ENCODE measurements around the gene ZBTB7B.
A peak's percentile ranks its signal among the peaks of the same experiment; 100 is the strongest.

ZBTB7B gene

DNA sequence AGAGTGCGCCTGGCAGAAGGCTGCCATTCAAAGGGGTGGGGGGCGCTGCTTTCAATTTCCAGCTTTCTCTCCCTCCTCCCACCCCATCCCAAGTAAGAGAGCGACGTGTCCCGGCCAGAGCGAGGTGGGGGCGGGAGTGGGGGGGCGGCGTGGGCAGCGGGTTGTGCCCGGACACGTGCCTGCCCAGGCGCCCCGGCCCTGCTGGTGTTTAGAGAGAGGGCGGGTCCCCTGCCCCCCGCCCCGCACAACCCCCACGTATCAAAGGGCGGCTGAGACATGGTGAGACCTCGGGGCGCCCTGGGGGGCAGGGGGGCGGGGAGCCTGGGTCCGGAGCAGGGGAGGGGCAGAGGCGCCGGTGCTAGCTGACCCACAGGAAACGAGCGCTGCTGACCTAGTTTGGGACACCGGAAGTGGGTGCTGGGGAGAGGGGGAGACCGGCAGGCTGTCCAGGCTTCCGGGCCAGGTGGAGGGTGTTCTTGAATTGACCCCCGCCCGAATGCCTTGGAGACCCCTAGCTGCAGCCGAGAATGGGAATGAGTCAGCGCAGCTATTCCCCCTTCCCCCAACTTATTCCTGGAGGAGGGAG is 1.3 kb downstream of the ZBTB7B start:
- DNase-seq (ENCODE audit: low spot score), result peak; percentile 66

DNA sequence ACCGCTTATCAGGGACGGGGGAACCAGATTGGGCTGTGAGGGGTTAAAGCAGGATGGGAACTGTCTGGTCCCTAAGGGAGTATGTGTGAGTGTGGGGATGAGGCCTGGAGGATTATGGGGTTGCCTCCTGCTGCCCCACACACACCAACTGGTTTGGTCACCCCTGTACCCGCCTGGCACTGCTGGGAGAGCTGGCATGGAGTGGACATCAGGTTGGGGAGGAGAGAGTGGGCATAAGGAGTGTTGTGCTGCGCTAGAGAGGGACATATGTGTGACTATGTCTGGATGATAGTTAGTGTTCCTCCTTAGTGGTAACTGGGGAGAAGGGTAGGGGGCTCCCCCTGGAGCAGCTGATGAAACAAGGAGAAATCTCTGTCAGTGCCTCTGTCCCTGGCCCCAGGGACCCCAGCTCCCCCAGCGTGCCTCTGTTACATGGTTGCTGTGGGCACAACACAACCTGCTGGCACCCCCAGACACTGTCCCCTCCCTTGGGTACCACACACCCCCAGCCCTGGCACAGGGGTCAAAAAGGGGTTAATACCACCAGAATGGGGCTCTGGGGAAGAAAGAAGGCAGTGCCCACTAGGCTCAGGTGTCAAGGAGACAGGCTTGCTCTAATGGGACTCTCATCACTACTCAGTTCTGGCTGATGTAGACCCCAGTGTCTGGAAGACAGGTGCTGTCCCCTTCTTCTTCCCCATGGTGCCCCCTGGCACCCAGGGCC is 1.9 kb downstream of the ZBTB7B start:
- DNase-seq (ENCODE audit: low spot score), result no peak

DNA sequence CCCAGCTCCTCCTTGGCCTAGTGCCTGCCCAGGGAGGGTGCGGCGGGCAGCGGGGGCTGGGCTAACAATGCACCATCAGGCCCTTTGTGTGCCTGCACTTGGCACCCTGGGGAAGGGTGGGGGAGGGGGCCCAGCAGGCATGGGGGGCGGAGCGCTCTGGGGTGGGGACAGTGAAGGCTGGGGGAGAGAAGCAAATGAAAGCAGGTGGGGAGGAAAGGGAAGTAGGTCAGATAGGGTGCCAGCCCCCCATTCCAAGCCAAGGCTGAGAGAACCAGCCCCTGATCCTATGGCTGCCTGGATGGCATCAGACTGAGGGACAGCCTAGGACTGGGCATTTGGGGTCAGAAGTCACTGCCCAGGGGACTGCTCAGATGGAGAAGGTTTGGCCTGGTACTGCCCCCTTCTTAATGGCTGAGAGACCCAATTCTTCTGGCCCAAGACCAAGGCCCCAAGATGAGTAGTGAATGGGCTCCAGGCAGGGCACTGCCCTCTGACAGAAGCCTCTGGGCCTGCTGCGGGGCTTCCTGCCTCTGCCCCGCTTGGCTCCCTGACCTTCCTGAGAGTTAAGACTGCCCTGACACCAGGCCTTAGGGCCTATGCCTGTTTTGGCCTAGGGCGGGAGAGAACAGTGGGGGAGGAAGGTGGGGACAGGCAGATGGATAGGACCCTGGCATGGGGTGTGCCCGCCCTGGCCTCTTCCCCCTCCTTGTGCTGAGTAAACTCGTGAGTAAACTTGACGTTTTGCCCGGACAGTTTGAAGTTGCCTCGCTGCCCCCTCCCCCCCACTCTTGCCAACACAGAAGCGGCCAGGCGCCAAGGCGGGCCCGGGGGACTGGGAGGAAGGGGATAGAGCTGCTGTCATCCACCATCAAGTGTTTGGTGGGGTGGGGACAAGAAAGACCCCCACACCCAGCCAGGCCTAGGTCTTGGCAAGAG is 2.7 kb downstream of the ZBTB7B start:
- peak; percentile 84 for DNase-seq (ENCODE audit: low spot score)

DNA sequence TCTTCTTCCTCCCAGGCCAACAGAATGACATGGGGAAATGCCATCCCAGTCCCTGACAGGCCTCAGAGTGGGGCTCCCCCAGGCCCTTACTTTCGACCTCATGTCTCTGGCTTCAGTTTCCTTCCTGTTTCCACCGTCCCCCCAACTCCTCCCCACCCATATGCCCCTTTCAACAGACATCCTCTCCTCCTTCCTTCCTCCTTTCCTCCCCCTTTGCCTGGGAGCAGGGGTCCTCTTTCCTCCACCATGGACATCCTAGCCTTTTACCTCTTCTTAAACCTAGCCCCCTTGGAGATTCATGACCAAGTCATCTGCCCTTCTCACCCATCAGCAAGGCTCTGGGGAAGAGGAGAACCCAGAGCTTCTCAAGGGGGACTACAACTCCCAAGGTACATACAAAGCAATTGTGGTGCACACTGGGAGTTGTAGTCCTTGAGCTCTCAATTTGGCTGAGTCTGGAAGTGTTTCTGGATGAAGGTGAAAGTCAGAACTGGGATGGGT is 4.0 kb downstream of the ZBTB7B start:
- peak; percentile 66 for DNase-seq (ENCODE audit: low spot score)

DNA sequence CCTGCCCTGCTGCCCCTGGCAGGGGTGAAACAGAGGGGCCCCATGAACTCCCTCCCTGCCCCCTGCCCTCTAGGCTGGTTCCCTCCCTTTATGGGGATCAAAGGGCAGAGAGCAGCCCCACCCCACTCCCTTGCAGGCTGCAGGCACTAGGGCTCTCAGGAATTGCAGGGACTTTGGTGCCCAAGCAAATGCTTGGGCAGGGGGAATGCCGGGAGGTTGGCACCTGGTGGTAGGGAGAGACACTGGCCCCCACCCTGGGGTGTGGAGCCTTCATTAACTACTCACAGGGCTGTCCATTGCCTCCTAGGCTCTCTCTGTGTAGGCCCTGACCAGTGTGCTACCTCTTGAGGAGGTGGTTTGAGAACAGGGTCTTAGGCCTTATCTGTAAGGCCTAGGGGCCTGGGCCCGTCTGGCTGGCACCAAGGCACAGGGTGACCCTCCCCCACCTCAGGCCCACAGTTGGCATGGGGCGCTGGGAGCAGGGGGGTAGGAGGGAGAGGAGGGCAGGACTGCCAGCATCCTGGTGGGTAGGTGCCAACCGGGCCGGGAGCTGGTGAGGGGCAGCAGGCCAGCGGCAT is 4.7 kb downstream of the ZBTB7B start:
- DNase-seq (ENCODE audit: low spot score), result no peak

DNA sequence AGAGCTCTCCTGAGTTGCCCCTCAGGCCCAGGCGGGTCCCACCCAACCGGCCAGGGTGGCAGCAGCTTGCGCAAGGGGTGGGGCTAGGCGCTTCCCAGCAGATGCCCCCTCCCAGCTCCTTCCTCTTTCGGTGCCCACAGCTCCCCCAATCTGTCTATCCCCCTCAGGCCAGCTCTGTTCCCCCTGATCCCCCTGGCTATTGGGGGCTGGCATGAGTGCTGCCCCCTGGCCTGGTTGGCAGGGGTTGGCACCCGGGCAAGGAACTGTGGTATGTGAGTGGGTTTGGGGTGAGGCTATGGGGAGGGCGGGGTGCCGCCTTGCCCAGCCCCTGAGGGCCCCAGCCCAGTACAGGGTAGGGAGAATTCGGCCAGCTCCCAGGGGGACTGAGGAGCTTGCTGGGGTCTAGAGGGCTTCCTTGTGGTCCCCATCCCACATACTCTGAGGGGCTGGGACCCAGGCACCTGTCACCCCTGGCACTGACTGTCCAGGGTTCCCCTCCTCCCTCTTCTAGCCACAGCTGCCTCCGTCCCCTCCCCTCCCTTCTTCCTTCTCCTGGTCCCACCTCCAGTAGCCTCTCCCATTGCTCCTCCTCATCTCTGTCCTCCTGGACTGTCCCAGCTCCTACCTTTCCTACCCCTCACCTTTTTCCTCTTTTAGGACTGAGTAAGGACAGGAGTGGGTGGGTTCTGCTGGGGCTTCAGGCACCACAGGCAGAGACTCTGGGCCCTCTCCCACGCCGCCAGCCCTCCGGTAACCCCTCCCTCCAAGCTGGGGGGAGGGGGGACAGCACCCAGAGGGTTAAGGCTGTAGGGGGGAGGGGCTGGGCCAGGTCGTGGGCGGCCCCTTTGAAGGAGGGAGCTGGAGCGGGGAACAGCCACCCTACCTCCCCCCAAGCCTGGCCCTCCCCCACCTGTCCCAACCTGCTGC is 5.7 kb downstream of the ZBTB7B start:
- no peak for DNase-seq (ENCODE audit: low spot score)

DNA sequence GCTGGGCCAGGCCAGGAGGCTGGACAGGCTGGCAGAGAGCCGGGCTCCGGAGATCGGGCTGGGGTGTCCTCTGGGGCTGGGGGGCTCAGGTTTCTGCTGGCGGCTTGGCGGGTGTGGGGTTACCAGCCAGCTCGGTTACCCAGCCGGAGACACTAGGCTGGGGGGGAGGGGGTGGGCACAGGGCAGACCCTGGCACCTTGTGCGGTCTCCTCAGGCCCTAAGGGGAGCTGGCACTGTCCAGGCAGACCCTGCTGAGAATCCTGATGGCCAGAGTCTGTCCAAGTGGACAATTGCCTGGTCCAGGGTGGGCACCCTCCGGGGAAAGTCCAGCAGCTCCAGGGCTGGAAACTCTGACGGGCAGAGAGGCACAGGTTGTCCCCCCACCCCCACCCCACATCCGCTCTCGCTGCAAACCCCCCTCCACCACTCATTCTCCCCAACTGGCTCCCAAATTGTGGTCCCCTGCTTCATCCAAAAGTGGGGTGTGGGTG is 6.7 kb downstream of the ZBTB7B start:
- no peak for DNase-seq (ENCODE audit: low spot score)

DNA sequence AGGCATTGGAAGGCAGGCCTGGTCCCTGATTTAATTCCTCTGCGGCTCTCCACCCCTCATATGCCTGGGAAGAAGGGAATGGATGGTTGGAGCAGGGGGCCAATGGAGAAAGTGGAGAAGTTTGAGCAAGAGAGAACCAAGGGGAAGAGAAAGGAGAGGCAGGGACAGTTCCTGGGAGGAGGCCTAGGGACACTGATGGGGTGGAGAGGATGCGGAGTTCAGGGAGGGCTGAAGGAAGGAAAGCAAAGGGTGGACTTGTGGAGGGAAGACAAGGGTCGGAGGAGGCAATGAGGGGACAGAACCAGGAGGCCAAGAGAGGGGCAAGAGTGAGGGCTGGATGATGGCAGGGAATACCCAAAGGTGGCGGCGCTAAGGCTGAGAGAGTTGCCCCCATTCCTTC is 7.1 kb downstream of the ZBTB7B start:
- DNase-seq (ENCODE audit: low spot score), result no peak

DNA sequence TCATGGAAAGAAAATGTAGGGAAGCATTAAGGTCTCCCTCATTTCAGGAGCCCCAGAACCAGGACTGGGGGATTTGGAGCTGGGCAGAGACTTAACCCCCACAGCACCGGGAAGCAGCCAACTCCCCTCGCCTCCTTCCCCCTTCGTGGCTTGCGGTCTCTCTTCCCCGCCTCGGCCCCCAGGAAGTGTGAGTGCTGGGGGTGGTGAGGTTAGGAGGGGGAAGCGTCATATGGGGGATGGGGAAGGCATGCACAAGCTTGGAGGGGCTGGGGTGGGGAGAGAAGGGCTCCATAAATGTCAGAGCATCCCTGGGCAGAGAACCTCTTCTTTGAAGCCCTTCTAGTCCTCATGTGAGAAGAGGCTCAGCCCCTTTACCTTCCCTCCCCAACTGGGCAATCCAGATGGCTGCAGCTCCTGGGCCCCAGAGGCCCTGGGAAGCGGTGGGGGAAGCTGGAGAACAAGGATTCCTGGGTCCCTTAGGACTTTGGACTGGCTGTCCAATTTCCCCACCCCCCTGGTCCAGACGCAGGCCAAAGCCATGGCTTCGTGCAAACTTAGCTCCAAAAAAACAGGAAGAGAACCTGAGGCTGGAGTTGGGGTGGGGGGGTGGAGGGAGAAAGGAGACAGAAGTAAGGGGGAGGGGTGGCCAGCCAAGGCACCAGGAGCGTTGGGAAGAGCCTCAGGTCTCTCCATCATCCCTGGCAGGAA is 7.8 kb downstream of the ZBTB7B start:
- DNase-seq (ENCODE audit: low spot score), result no peak

DNA sequence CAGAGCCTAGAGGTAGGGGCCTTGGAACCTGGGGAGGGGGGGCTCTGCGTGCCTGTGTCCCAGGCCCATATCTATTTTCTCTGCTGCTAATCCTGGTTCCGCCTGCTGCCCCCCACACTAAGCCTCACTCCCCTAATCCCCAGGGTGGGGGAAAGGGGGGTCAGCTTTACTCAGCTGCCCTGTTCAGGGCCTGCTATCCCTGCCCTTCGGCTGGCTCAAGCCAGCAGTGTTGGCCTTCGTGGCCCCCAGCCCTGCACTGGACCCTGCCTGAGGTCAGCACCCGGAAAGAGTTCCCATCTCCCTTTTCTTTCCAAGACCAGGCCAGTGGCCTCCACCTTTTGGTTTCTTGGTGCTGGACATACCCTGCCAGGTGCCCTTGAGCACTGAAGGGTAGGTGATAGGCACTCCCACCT is 8.4 kb downstream of the ZBTB7B start:
- no peak for DNase-seq (ENCODE audit: low spot score)

DNA sequence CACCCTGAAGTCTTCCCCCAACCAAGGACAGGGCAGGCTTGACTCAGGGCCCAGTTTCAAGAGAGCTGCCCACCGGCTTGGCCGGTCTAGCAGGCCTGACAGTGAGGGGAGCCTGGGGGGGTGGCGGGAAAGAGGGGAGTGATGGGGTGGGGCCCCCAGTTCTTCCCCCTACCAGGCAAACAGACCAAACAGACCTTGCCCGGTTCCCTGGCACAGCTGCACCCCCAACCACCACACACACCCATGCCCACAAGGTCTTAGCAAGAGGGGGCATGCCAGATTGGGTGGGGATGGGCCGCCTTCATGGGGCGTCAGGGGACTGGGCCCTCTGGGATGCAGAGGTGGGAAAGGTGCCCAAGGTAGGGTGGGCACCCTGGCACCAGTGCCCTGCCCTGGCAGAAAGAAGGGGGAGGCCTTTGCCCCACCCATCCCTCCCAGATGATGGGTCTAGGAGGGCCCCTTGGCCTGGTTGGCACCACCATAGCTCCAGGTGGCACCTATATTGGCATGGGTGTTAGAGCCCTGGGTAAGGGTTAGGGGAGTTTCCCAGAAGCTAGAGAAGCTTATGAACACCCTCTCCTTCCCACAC is 8.9 kb downstream of the ZBTB7B start:
- DNase-seq (ENCODE audit: low spot score), result no peak

DNA sequence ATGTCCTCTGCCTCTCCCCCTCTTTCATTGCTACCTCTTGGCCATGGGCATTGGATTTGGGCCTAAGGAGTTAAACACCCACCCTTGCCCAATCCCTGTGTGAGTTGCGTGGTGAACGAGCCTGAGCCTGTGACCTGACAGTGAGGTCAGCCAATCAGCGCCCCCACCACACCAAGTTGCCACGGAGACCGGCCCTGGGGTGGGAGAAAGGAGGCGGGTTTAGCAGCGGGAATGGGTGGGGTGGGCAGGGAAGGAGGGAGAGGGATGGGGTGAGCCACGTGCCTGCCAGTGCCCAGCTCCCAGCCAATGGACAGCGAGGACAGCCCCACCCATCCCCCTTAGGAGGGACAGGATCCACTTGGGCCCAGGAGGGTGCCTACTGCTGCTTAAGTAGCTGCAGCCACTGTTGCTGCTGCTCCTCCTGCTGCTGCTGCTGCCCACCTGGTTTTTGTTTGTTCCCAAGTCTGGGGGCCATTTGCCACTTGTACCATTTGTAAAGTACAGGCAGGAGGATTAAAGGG is 9.5 kb downstream of the ZBTB7B start:
- peak; percentile 86 for DNase-seq (ENCODE audit: low spot score)

DNA sequence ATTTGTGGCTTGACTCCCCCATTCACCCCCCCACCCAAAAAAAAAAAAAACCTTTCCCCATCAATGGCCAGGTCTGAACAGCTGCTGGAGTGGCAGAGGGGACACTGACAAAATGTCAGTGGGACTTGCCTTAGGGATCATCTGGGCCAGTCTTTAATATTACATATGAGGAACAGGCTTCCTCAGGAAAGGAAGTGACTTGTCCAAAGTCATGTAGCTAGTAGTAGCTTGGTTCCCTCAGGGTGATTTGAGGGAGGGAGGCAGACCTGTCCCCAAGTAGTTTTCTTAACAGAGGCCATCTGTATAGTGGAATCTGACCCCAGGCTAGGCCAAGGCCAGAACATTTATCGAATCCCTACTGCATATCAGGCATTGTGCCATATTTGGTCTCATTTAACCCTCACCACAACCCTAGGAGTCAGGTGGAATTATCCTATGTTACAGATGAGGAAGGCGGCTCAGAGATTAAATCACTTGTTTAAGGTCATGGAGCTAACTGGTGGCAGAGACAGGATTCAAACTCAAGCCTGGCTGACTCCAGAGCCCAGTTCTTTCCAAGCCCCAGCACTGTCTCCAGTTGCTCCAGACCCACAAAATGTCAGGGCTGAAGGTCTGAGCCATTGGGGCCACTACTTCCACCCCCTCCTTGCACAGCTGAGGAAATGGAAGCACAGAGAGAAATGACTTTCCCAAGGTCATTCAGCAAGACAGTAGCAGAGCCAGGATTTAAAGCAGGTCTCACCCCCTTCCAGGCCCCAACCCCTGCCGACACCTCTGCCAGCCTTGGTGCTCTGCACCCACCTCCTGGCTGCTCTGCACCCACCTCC is 10.4 kb downstream of the ZBTB7B start:
- DNase-seq (ENCODE audit: low spot score), result no peak

DNA sequence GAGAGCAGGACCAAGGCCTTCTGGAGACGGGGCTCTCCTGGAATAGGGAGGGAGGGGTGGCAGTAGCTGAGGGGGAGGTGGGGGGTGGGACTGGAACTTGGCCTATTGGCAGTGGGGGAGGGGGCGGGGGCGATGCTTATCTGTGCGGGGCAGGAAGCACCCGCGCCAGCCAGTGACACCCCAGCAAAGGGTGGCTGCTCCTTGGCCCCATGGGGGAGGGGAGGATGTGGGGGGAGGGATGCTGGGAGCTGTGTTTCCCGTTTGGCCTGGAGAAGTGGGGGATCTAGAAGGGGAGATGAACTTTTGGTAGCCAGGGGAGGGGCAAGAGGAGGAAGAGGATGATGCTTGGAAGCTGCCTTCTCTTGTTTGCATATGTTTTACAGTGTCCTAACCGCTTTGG is 11.0 kb downstream of the ZBTB7B start:
- DNase-seq (ENCODE audit: low spot score), result no peak

DNA sequence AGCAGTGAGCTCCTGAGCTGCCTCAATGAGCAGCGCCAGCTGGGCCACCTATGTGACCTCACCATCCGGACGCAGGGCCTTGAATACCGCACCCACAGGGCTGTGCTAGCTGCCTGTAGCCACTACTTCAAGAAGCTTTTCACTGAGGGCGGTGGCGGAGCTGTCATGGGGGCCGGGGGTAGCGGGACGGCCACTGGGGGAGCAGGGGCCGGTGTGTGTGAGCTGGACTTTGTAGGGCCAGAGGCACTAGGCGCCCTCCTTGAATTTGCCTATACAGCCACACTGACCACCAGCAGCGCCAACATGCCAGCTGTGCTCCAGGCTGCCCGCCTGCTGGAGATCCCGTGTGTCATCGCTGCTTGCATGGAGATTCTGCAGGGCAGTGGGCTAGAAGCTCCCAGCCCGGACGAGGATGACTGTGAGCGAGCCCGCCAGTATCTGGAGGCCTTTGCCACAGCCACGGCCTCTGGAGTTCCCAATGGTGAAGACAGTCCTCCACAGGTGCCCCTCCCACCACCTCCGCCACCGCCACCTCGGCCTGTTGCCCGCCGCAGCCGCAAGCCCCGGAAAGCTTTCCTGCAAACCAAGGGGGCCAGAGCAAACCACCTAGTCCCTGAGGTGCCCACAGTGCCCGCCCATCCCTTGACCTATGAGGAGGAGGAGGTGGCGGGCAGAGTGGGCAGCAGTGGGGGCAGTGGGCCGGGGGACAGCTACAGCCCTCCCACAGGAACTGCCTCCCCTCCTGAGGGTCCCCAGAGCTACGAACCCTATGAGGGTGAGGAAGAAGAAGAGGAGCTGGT is 12.3 kb downstream of the ZBTB7B start:
- no peak for DNase-seq (ENCODE audit: low spot score)

DNA sequence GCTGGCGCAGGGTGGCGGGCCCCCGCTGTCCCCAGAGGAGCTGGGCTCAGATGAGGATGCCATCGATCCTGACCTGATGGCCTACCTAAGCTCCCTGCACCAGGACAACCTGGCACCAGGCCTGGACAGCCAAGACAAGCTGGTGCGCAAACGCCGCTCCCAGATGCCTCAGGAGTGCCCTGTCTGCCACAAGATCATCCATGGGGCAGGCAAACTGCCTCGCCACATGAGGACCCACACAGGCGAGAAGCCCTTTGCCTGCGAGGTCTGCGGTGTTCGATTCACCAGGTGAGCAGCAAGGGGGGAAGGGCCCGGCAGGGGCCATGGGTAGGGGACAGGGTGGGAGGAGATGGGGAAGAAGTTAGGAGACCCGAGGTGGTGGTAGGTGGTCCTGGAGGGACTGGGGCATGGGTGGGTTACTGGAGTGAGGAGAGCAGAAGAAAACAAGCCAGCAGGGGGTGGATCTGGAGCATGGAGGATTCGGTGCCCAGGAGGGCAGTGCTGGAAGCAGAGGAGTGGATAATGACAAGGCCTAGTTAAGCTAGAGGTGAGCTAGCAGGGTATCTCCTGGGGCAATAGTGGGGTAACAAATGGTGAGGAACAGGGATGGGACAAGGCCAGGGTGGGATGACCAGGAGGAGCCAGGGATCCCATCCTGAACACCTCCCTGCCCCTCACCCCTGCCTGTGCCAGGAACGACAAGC is 13.1 kb downstream of the ZBTB7B start:
- no peak for DNase-seq (ENCODE audit: low spot score)

DNA sequence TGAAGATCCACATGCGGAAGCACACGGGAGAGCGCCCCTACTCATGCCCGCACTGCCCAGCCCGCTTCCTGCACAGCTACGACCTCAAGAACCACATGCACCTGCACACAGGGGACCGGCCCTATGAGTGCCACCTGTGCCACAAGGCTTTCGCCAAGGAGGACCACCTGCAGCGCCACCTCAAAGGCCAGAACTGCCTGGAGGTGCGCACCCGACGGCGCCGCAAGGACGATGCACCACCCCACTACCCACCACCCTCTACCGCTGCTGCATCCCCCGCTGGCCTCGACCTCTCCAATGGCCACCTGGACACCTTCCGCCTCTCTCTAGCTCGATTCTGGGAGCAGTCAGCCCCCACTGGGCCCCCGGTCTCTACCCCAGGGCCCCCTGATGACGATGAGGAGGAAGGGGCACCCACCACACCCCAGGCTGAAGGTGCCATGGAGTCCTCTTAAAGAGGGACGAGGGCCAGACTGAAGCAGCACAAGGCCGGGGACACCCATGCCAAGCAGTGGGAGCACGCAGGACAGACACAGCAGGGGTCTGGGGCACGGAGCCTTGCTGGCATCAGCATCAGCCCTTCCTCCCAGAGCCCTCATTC is 13.7 kb downstream of the ZBTB7B start:
- DNase-seq (ENCODE audit: low spot score), result no peak

All from putamen (tissue), 1 donor.